Measurements from ENCODE around the gene PCDH12. TPM values are rescaled to one million over a fixed set of nuclear protein-coding genes. Genes with fewer than 3 reads are reported as not detected.

PCDH12 gene
- total and polyA plus RNA-seq, 2 of the 8 experiments (the other 6 are each of a cell fraction or from before 2014, with no cell fraction given), result 0.06 to 0.17 TPM

GRCh38 chr5:141963701-141964100, 5.7 kb upstream of the PCDH12 start (continued):
- no peak for TF ChIP-seq CREB1 (IDR thresholded peaks at IDR 0.05)
- no peak for TF ChIP-seq CBX8 (IDR thresholded peaks at IDR 0.05; ENCODE audit: borderline replicate concordance, low read depth, low read length)
- no peak for TF ChIP-seq EZH2 (IDR thresholded peaks at IDR 0.05; ENCODE audit: low read depth, low read length, severe bottlenecking)
